AML-193 (cell line): ENCODE results near the gene REELD1.

Source experiments
- DNase-seq, 2 experiments: peaks; one replicate each; lab custom pipeline; 2025; lab: John Stamatoyannopoulos, UW

Gene REELD1

GRCh38 chr4:146214238-146214637 lies at the start of gene REELD1:
TSS of gene REELD1 (plus strand) at chr4:146214538. CDS start at chr4:146216953, 2,415 bp downstream.
- DNase-seq, result no peak

GRCh38 chr4:146165221-146165620 lies 49.1 kb upstream of the REELD1 start:
- no peak for DNase-seq

- no peak for DNase-seq
These were observed 48.5 kb upstream of the REELD1 start for GRCh38 chr4:146165840-146166239.

GRCh38 chr4:146170149-146170548 lies 44.2 kb upstream of the REELD1 start:
- DNase-seq, result no peak

GRCh38 chr4:146175541-146176453 lies 38.5 kb upstream of the REELD1 start, which contains the start of gene LSM6:
TSS of gene LSM6 (plus strand) at chr4:146175718. CDS start at chr4:146182922, 7,204 bp downstream.
- peak; percentile 74 to 77 for DNase-seq

GRCh38 chr4:146176891-146177290 lies 37.4 kb upstream of the REELD1 start:
- no peak for DNase-seq

- DNase-seq, result no peak
These were observed 36.2 kb upstream of the REELD1 start for GRCh38 chr4:146178126-146178525.

GRCh38 chr4:146179784-146180370 lies 34.5 kb upstream of the REELD1 start:
- no peak for DNase-seq

- DNase-seq, result no peak
These were observed 31.9 kb upstream of the REELD1 start for GRCh38 chr4:146182443-146182842.

- DNase-seq, result no peak
These were observed 31.1 kb upstream of the REELD1 start for GRCh38 chr4:146183209-146183608.

- no peak for DNase-seq
These were observed 28.3 kb upstream of the REELD1 start for GRCh38 chr4:146186041-146186440.

GRCh38 chr4:146186596-146186995 lies 27.7 kb upstream of the REELD1 start:
- DNase-seq, result no peak

GRCh38 chr4:146190456-146190855 lies 23.9 kb upstream of the REELD1 start:
- no peak for DNase-seq

- no peak for DNase-seq
These were observed 22.4 kb upstream of the REELD1 start for GRCh38 chr4:146191766-146192458.

- no peak for DNase-seq
These were observed 20.7 kb upstream of the REELD1 start for GRCh38 chr4:146193628-146194027.

- DNase-seq, result no peak
These were observed 20.1 kb upstream of the REELD1 start for GRCh38 chr4:146194212-146194611.

- DNase-seq, result no peak
These were observed 11.7 kb upstream of the REELD1 start for GRCh38 chr4:146202665-146203064.

GRCh38 chr4:146207410-146207809 lies 6.9 kb upstream of the REELD1 start:
- no peak for DNase-seq

GRCh38 chr4:146210890-146211289 lies 3.4 kb upstream of the REELD1 start:
- DNase-seq, result no peak

GRCh38 chr4:146211440-146211839 lies 2.9 kb upstream of the REELD1 start:
- DNase-seq, result no peak

- DNase-seq, result no peak
These were observed 1.6 kb upstream of the REELD1 start for GRCh38 chr4:146212781-146213180.

- DNase-seq, result no peak
These were observed 8.0 kb downstream of the REELD1 start for GRCh38 chr4:146222313-146222712.
